Activated T-cell treated with anti-CD3 and anti-CD28 coated beads, Interleukin-2, amount 50 U/mL, for 1 hour (primary cell): Measurements from ENCODE around the gene SPAG6.
"Not testable (repeated sequence)": the region's sequence is repeated elsewhere in the genome, so short reads cannot be mapped to it uniquely, and the experiment has no call there.

ENCODE experiments used
- DNase-seq: peaks from one replicate; pipeline ENCODE4 v3.0.0-alpha.2; 2020

Gene SPAG6

DNA sequence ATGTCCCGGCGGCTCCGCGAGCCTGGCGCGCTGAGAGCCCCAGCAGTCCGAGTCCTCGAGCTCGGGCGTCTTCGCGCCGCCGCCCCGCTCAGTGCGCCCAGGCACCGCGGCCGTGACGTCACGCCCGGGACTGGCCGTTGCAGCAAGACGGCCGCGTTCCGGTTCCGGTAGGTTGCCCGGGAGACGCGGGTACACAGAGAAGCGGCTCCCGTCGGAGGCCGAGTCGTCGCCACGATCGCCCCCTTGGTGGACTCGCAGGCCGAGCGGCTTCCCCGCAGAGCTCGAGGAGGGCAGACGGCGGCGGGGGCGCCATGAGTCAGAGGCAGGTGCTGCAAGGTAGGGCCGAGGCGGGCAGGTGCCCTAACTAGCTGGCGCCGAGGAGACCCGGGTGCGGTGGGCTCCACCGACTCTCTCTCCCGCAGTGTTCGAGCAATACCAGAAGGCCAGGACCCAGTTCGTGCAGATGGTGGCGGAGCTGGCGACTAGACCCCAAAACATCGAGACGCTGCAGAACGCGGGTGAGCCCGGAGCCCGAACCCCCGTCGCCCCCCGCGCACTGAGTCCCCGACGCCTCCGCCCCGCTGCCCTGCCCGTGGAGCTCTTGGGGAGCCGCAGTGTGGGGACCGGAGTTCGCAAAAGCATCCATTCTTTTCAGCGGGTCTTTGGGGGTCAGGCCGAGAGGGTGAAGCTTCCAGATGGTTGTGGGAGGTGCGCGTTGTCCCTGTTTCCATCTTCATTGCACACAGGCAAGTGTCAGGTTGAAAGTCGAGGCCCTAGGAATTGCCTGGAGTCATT lies at the start of gene SPAG6:
Gene SPAG6 (plus strand): TSS at position 196 of the 795 bp plus-strand sequence. CDS start 116 bp downstream, at position 312.
- DNase-seq: peak; percentile 53

DNA sequence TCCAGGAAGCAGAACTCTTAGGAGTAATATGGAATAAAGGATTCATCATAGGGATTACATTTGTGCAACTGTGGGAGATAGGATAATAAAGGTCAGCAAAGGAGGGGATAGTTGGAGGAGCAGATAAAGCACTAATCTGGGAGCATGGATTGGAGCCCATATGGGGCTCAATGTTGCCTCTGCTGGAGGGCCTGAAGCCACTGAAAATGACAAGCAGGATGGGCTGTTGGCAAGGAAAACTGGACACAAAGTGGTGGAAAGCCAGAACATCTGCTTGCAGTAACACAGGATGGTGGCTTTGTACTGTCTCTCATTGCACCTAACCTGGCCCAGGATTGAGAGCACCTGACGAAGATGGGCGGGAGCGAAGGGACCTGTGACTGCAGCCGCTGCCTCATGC lies 44.1 kb upstream of the SPAG6 start:
- no peak for DNase-seq

DNA sequence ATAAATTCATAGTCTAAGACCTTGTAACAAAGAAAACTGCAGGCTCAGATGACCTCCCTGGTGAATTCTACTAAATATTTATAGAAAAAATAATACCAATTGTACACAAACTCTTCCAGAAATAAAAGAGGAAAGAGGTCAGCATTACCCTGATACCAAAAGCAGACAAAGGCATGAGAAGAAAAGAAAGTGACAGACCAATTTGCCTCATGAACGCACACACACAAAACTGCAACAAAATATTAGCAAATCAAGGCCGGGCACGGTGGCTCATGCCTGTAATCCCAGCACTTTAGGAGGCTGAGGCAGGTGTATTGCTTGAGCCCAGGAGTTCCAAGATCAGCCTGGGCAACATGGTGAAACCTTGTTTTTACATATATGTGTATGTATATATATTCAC lies 41.8 kb upstream of the SPAG6 start:
- DNase-seq: no peak

GRCh38 chr10:22305721-22306120 lies 39.6 kb upstream of the SPAG6 start:
- no peak for DNase-seq

DNA sequence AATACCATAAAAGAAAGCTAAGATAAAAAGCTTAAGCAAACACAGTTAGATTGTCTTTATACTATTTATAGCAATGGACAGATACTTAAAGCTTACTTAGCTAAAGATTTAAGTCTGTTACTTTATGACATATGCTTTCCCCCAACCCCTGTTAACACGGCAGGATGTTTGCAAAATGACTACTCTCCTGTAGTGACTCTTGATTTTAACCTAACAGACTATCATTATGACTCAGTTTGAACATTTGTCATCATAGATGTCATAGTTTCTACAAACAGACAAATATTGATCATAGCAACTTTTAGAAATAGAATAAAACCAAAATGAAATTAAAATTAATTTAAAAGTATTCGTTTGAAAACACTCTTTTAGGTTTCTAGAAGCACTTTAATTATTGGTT lies 36.9 kb upstream of the SPAG6 start:
- DNase-seq: no peak

- no peak for DNase-seq
Observed at GRCh38 chr10:22309180-22310000, 35.9 kb upstream of the SPAG6 start.

DNA sequence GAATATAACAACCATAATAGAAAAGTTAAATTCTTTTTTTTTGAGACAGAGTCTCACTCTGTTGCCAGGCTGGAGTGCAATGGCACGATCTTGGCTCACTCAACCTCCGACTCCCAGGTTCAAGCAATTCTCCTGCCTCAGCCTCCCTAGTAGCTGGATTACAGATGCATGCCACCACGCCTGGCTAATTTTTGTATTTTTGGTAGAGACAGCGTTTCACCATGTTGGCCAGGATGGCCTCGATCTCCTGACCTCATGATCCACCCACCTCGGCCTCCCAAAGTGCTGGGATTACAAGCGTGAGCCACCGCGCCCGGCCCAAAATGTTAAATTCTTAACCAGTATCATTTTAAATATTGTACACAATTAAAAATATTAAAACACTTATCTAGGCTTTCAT lies 35.3 kb upstream of the SPAG6 start:
- not testable (repeated sequence) for DNase-seq

- DNase-seq: no peak
Observed at GRCh38 chr10:22310928-22311327, 34.4 kb upstream of the SPAG6 start.

- DNase-seq: no peak
Observed at GRCh38 chr10:22314852-22315251, 30.4 kb upstream of the SPAG6 start.

DNA sequence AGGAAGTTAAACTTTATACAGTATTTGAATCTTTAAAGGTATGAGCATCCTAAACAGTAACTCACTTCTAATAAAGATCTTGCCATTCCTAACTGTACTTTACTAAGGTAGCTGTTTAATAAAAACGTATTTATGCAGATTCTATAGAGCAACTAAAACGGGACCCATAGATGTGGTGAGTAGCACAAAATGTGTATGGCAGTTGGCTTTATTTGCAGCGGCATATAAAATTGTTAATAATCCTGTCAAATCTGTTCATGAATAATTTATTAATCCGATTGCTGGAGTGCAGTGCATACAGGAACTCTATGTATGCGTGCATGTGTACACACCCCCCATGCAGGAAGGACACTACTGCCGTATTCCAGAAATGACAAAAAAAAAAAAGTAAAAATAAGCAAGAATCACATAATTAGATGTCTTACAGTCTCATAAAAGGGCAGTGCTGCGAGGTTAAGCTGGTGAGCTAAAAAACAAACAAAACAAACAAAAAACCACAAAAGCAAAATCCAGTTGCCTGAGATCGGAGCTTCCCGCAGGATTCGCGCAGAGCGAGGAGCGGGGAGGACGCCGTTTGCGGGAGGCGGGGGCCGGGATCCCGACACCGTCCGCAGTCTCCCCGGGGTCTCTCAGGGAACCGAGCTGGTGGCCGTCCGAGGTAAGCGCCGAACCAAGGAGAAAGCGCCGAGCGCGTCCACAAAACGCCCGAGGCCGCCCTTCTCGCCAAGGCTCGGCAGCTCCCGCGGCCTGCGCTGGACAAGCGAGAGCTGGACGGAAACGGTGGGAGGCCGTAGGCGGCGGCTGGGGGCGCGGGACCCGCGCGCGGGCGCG lies 29.6 kb upstream of the SPAG6 start:
- DNase-seq: no peak

DNA sequence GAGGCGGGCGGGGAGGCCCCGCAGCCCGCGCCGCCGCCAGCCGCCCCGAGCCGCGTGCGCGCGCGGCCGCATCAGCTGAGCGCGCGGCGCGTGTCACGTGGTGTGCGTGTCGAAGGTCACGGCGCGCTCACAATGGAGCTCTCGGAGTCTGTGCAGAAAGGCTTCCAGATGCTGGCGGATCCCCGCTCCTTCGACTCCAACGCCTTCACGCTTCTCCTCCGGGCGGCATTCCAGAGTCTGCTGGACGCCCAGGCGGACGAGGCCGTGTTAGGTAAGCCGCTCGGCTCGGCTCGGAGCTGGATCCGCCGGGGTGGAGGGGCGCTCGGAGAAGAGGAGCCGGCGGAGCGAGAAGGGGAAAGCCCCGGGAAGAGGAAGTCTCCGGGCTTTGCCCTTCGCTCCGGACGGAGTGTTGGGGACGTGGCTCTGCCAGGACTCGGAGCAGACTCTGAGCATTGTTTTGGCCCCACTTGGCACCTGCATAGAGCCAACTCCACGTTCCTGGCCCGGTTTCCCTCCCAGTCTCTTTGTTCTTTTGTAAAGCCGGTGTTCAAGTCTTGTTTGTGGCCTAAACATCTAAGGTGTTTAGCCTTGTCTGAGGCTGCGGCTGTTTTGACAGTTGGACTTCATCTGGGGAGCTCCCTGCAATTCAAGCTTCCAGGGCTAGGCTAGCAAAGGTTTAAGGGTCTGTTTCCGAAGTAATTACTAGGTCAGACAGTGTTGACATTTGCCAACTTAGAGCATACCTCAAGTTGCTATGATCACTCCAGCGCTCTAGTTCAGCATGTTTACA lies 28.8 kb upstream of the SPAG6 start, which contains the start of gene COMMD3:
Gene COMMD3 (plus strand): TSS at position 103 of the 790 bp plus-strand sequence. CDS start 30 bp downstream, at position 133.
- DNase-seq: peak; percentile 81

DNA sequence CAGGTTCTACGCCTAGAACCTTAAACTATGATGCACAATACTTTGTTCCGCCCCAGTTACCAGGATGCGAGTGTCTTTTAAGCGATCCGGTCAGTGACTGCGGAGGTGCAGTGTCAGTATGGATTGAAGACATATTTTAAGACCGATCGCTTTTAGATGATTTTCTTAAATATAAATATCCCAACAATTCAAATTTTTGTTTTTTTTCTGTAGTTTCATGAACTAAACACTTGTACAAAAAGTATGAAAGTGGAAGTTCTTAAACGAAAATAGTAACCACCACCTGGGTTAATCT lies 28.3 kb upstream of the SPAG6 start:
- DNase-seq: no peak

- DNase-seq: no peak
Observed at GRCh38 chr10:22317771-22318565, 27.3 kb upstream of the SPAG6 start.

DNA sequence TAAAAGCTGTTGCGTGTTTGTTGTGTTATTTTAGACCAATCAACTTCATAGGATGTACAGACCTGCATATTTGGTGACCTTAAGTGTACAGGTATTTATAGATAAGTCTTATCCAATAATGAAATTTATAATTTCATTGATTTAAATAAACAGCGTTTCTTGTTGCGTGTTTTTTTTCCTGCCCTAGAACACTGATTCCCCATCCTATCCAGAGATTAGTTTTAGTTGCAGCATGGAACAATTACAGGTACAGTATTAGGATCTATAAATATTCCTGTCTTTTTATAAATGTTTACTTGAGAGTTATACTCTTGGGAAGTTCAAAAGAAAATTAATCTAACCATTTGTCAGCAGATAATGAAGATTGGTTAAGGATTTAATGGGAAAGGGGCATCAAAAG lies 26.5 kb upstream of the SPAG6 start:
- DNase-seq: no peak

GRCh38 chr10:22319547-22319979 lies 25.7 kb upstream of the SPAG6 start:
- no peak for DNase-seq

- DNase-seq: no peak
Observed at GRCh38 chr10:22319980-22320558, 25.2 kb upstream of the SPAG6 start.

- DNase-seq: peak; percentile 73
Observed at GRCh38 chr10:22320591-22321155, 24.6 kb upstream of the SPAG6 start, which contains the start of gene BMI1. TSS of gene BMI1 (plus strand) at chr10:22321099. CDS start at chr10:22326450, 5,351 bp downstream.

- DNase-seq: peak; percentile 77
Observed at GRCh38 chr10:22321156-22321923, 24.0 kb upstream of the SPAG6 start.

GRCh38 chr10:22321924-22322640 lies 23.2 kb upstream of the SPAG6 start:
- peak; percentile 54 for DNase-seq
